ENCODE data around the gene ACOT7.

DNA sequence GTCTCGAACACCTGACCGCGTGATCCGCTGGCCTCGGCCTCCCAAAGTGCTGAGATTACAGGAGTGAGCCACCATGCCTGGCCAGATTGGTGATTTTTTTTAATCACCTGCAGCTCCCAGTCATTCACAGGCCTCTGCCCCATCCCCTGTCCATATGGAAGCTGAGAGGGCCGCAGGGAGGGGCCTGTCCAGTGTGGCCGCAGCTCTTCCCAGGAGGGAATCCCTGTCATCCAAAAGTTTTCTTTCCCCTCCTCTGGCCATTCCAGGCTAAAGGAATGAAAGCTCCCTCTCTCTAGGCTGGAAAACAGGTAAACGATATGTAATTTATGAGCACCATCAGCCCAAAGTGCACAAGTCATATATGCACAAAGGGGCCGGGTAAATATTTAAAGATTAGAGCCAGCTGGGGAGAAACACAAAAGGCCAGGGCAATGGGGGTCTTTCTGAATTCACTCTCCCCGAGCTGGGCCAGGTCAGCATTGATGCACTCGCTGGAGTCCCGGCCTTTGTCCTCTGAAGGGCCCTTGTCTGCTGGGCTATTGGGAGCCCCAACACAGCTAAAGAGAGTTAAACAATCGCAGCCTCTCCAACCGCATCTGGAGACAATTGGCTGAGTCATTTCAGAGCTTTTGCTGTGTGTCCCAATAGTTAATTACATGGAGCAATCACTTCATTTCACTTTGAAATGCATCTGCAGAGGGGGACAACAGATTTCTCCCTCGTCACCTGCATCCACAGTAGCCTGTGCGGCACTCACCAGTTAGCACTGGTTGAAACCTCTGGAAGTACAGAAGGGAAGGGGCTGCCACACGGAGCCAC, 153.4 kb downstream of the ACOT7 start:
- TF ChIP-seq, protein P1, sequence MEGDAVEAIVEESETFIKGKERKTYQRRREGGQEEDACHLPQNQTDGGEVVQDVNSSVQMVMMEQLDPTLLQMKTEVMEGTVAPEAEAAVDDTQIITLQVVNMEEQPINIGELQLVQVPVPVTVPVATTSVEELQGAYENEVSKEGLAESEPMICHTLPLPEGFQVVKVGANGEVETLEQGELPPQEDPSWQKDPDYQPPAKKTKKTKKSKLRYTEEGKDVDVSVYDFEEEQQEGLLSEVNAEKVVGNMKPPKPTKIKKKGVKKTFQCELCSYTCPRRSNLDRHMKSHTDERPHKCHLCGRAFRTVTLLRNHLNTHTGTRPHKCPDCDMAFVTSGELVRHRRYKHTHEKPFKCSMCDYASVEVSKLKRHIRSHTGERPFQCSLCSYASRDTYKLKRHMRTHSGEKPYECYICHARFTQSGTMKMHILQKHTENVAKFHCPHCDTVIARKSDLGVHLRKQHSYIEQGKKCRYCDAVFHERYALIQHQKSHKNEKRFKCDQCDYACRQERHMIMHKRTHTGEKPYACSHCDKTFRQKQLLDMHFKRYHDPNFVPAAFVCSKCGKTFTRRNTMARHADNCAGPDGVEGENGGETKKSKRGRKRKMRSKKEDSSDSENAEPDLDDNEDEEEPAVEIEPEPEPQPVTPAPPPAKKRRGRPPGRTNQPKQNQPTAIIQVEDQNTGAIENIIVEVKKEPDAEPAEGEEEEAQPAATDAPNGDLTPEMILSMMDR (IDR thresholded peaks at IDR 0.05; ENCODE audit: low read length), result no peak
- TF ChIP-seq EZH2 (optimal IDR thresholded peaks at IDR 0.05; ENCODE audit: low read depth, low read length), result no peak
